Stimulated activated CD8-positive, alpha-beta memory T cell treated with anti-CD3 and anti-CD28 coated beads, Interleukin-12 subunit alpha, Interleukin-12 subunit beta, amount 100 ng/mL, for 24 hours (primary cell): ENCODE data around the gene LMTK2.
"Not testable (repeated sequence)": the region's sequence is repeated elsewhere in the genome, so short reads cannot be mapped to it uniquely, and the experiment has no call there.

Source experiments
- DNase-seq: peaks from one replicate; pipeline ENCODE4 v3.0.0-alpha.2; 2020; ENCODE audit errors: extremely low read depth

The LMTK2 gene

DNA sequence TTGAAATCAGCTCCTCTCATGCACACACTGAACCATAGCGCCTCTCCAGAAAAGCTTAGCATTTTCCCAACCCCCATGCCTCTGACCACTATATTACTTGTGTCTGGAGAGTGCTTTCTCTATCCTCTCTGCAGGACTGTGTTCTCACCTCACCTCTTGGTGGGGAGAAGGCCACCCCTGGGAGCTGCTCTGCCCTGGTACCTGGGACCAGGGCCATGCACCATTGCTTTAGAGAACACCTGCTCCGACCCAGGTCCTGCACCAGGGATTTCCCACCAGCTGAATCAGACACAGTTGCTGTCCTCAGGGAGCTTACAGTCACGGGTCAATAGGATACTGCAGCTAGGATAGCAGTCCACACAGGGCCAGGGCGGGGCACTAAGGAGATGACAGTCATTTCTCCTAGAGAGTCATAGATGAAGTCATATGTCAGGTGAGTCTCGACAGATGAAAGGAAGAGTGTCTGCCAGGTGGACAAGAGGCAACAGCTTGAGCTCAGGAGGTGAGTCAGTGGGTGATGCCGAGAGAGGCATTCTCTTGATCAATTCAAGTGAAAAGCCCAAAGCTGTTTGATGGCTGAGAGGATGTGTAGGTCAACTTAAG lies 619 bp upstream of the LMTK2 start:
- DNase-seq: no peak

DNA sequence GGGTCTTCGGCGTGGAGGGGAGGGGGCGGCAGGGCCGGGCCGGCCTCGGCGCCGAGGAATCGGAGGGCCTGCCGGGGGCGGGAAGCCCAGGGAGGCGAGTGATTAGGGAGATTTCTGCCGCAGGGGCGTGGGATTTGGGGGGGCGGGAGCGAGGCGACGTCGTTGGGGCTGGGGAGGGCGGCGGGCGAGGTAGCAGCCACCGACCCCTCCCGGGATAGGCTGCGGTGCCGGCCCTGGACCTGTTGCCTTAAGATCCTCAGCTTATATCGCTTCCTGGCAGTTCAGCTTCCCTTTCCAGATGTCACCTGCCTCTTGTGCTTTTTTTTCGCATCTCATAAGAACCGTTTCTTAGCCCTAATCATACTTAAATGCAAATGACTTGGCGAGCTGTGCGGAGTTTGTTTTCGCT lies 655 bp downstream of the LMTK2 start:
- DNase-seq: no peak

- no peak for DNase-seq
Measured at GRCh38 chr7:98110249-98111022, 3.8 kb downstream of the LMTK2 start.

DNA sequence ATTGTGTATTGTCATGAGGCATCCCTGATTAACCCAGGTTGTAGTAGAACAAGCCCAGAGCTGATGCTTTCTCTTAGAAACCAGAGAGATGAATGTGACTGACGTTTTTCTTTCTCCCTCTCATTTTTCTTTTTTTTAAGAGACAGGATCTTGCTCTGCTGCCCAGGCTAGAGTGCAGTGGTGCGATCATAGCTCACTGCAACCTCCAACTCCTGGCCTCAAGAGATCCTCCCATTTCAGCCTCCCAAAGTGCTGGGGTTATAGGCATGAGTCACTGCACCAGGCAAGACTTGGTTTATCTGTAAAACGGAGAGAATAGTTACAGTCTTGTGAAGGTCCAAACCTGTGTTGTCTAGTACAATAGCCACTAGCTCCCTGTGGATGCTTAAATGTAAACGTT lies 5.4 kb downstream of the LMTK2 start:
- no peak for DNase-seq

DNA sequence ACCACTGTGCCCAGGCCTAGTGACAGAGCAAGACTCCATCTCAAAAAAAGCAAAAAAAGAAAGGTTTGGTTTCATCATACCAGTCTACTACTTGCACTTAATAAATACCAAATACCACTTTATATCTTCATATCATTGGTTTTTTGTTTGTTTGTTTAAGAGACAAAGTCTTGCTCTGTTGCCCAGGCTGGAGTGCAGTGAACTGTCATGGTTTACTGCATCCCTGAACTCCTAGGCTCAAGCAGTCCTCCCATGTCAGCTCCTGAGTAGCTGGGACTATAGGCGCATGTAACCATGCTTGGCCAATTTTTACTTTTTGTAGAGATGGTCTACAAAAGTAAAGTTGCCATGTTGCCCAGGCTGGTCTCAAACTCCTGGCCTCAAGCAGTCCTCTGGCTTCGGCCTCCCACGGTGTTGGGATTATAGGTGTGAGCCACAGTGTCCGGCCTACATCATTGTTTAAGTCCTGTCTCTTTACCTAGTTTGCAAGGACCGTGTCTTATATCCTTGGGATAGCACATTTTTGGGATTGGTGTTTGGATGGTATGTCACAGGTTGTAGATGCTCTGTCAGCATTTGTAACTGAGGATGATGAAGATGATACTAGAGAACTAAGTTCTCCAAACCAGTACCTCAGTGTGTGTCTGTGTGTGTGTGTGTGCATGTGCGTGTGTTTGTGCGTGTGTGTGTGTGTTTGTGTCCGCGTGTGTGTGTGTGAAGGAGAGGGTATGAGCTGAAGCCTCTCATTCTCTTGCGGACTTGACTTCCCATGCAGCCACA lies 9.3 kb downstream of the LMTK2 start:
- DNase-seq: no peak

- DNase-seq: no peak
Measured at GRCh38 chr7:98116656-98117461, 10.2 kb downstream of the LMTK2 start.

DNA sequence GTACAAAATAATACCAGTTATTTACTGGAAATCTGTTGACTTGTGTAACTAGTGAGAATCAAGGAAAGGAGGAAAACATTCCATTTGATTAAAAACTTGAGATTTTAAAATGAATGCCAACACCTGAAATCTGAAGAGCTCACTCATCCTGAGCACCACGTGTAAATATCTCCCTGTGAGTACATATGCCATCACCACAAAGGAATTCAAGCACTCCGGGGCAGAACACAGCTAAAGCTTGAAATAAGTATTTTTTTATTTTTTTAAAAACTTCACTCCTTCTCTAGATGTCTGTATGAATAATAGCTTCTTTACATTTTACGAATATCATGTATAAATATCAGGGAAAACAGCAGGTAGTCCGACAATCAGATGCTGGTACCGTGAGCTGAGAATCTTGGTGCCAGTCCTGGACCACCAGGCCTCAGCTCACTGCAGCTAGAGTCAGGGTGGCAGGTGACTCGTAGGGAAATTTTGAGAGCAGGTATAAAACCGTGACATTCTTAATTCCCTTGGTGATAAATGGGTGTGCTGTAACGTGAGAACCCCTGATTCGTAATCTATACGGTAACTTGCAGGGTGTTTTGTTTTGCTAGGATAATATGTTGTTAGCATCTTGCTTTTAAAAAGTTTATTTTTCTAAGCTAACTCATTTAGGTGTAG lies 12.7 kb downstream of the LMTK2 start:
- no peak for DNase-seq

GRCh38 chr7:98120559-98120958 lies 13.9 kb downstream of the LMTK2 start:
- no peak for DNase-seq

- DNase-seq: not testable (repeated sequence)
Measured at GRCh38 chr7:98121388-98121787, 14.7 kb downstream of the LMTK2 start.

GRCh38 chr7:98123365-98123696 lies 16.7 kb downstream of the LMTK2 start:
- DNase-seq: no peak

DNA sequence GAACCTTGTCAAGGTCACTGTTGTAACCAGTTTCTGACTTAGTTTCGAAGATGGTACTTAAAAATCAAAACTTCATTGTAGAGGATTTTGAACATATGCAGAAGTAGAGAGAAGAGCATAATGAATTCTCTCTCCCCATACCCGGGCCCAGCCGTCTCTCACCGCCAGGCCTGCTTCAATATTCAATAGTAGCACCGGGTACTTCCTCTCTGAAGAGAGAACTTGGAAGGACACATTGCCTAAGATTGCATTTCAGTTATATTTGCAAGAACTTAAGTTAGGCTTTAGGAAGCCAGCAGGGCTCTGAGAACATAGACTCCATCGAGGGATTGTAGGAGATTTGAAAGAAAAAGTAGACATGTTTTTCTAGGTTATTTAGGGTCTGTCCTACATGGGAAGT lies 19.1 kb downstream of the LMTK2 start:
- no peak for DNase-seq

DNA sequence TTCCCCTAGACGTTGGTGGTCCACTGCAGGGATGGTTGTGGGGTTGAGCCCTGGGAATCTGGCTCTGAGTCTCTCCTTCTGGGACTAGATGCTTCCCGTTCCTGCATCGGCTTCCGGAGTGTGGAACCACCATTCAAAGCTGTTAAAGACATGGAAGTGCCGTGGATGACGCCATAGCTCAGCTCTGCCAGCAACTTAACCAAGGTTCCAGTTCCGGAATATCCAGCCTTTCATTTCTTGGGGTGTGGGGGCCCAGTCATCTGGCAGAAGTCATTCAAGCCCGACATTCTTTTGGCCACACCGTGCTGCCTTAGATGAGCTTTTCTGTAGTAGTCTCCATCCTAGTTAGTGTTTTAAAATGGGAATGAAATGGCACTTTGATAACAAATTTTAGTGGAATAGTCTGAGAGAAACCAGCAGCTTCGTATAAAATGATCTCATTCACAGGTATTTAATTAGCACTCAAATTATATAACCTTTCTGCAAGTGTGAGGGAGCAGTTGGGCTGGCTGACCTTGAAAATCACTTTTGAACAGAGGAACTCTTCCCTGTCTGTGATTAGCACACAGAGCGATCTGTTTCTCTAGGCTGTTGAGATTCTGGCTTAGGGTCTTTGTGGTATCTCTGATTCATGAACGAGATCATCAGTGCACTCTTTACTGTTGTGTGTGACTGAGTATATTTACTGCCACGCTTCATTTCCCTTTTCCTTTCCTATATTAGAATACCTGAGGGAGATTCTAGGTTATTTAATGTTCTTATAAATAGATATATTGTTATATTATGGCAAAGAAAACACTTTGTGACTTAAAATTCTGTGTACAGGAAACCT lies 19.9 kb downstream of the LMTK2 start:
- no peak for DNase-seq

- DNase-seq: no peak
Measured at GRCh38 chr7:98128346-98128745, 21.7 kb downstream of the LMTK2 start.

DNA sequence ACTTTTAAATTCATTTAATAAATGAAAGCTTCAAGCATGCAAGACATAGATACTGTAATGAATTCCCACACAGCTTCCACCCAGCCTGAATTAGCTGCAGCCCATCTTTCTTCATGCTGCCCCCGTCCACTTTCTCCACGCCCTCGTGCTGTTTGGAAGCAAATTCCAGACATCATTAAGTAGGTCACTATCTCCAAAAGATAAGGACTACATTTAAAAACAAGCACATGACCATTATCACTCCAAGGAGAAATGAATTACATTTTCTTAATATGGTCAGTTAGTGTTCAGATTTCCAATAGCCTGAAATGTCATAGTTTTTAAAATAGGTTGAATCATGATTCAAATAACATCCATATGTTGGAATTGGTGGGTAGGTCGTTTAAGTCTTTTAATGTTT lies 24.3 kb downstream of the LMTK2 start:
- DNase-seq: no peak

DNA sequence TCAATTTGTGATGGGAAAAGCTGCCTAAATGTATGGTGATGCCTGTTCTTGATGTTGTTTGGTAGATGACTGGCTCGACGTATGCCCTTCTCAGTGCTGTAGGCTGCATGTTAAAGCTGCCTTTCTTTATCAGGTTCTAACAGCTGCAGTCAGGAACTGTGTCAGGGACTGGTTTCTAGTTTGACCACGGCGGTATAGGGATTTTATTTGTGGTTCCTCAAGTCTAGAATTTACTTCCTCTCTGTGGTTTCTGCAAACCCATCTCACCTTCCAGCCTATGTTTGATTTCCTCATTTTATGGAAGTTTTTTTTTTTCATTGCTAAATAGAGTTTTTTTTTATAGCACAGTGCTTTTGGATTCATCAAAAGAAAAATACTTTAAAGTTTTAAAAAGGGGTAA lies 26.5 kb downstream of the LMTK2 start:
- DNase-seq: no peak

- DNase-seq: no peak
Measured at GRCh38 chr7:98133621-98134303, 27.1 kb downstream of the LMTK2 start.

DNA sequence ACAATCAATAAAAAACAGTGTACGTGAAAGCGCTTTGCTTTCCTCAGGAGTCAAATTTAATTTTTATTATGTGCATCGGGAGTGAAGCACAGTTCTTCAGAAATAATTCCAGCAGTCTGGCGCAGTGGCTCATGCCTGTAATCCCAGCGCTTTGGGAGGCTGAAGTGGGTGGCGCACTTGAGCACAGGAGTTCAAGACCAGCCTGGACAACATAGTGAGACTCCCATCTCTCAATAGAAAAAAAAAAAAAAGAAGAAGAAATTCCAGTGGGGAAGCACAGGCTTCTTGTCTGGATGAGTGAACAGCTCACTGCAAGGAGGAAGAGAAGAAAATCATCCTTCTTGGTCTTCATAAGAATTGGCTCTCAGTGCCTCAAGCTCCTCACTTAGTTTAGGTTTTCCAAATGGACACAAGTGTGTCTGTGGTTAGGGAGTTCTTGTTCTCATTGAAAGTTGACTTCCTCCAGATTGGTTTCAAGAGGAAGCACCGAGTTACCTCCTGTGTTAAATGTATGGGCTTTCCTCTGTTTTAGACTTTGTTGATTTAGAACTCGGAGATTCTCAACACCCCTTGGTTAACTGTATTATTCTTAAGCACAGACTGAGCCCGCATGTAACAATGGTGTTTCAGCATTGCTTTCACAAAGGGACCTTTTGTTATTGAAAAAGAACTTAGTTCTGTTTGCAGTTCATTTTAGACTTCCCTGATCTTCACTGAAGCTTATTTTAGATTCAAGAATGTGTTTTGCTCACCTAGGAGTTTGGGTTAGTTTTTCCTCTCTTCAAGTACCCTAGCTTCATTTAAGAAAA lies 28.0 kb downstream of the LMTK2 start:
- no peak for DNase-seq

DNA sequence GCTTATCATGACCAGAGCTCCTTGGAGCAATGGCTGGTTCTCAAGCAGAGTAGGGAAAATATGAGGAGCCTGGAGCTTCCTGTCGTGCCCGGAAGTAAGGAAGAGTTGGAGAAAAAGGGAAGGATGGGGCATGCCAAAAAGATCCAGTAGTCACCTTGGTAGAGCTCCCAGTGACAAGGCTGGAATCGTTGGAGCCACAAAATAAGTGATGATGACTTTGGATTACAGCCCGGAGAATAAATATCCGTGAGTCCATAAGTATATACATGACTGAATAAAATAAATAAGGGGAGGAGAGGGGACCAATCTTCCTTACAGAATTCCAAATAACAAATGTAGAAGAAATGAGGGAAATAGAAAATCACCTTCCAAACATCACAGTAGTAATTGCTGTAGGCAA lies 29.3 kb downstream of the LMTK2 start:
- no peak for DNase-seq

- no peak for DNase-seq
Measured at GRCh38 chr7:98136423-98136822, 29.8 kb downstream of the LMTK2 start.
